PC-3 (cell line): ENCODE data around the gene SLC35B4.

Source experiments
- EZH2 ChIP-seq: fragments of 300-600 bp; sonication (generic); IDR thresholded peaks from one replicate; pipeline ENCODE4 v1.6.1; 2017; ENCODE audit warnings: antibody characterized with exemption, mild to moderate bottlenecking, low read length; ENCODE audit not compliant: unreplicated experiment
- TF ChIP-seq, protein P1 (sequence below): fragments of 300-600 bp; sonication (generic); conservative IDR thresholded peaks from 2 replicates; pipeline ENCODE4 v1.5.1; 2017; ENCODE audit warnings: antibody characterized with exemption, low read depth, mild to moderate bottlenecking, low read length

DNA sequence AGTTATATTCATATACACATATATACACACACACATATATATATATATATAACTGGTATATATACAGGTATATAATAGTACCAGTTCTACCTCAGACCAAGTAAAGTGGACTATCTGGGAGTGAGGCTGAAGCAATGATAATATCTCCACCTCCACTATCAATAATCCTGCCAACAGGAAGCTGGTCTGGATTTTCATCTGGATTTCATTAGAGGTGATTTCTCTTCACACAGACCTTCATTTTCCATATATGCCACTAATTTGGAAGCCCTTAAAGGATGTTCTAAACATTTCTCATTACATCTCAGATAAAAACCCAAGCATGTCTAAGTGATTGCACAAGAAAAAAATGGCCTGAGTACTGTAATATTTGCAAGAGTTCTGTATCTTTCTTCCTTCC lies 1.7 kb upstream of the SLC35B4 start:
- TF ChIP-seq, protein P1, sequence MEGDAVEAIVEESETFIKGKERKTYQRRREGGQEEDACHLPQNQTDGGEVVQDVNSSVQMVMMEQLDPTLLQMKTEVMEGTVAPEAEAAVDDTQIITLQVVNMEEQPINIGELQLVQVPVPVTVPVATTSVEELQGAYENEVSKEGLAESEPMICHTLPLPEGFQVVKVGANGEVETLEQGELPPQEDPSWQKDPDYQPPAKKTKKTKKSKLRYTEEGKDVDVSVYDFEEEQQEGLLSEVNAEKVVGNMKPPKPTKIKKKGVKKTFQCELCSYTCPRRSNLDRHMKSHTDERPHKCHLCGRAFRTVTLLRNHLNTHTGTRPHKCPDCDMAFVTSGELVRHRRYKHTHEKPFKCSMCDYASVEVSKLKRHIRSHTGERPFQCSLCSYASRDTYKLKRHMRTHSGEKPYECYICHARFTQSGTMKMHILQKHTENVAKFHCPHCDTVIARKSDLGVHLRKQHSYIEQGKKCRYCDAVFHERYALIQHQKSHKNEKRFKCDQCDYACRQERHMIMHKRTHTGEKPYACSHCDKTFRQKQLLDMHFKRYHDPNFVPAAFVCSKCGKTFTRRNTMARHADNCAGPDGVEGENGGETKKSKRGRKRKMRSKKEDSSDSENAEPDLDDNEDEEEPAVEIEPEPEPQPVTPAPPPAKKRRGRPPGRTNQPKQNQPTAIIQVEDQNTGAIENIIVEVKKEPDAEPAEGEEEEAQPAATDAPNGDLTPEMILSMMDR, result no peak
- TF ChIP-seq EZH2, result no peak
